ENCODE measurements around the gene BTN2A1.
"Not testable (repeated sequence)": the region's sequence is repeated elsewhere in the genome, so short reads cannot be mapped to it uniquely, and the experiment has no call there.

The BTN2A1 gene

GRCh38 chr6:26493258-26493657, 35.5 kb downstream of the BTN2A1 start:
- DNase-seq: no peak

DNA sequence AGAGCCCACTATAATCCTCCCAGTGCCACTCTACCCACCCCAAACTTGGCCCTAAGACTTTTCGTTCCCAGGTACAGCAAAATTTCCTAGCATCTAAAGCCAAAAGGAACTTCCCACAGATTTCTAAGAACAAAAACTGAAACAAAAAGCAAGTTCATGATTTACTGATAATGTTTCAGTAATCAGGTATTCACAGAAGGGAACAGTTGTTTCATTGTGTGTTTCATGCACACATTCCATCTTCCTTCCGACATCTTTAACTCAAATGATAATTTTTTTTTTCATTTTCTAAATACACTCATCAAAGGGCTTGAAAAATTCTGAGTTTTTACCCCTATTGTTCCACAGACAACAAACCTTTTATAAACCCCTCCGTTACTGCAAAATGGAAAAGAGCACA, 36.4 kb downstream of the BTN2A1 start:
- DNase-seq: no peak

- DNase-seq: no peak
Observed at GRCh38 chr6:26495281-26495680, 37.5 kb downstream of the BTN2A1 start.

DNA sequence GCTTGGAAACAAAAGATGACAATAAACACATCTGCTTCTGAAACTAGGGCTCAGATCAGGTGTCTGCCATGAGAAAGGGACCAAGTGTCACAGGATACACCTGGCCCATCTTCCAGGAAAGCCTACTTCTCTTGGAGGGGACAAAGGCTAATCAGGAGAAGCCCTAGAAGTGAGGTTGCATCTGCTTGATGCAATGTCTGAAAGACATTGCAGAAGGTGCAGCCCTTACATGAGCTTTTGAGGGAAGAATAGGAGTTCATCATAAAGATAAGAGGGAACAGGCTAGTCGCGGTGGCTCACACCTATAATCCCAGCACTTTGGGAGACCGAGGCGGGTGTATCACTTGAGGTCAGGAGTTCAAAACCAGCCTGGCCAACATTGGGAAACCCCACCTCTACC, 39.9 kb downstream of the BTN2A1 start:
- DNase-seq: no peak

GRCh38 chr6:26500102-26500501, 42.3 kb downstream of the BTN2A1 start, which contains the start of gene BTN1A1:
BTN1A1 (plus strand) TSS chr6:26500303; CDS start chr6:26501287, 984 bp downstream.
- DNase-seq: no peak

- peak in 3 of 56 donors; percentile 1 to 3 (median 1) for DNase-seq
Observed at GRCh38 chr6:26501482-26501986, 43.8 kb downstream of the BTN2A1 start.

GRCh38 chr6:26502165-26502564, 44.4 kb downstream of the BTN2A1 start:
- no peak for DNase-seq

- DNase-seq: no peak
Observed at GRCh38 chr6:26502626-26503025, 44.9 kb downstream of the BTN2A1 start.

GRCh38 chr6:26507658-26508057, 49.9 kb downstream of the BTN2A1 start:
- no peak for DNase-seq

GRCh38 chr6:26511033-26511432, 53.3 kb downstream of the BTN2A1 start:
- not testable (repeated sequence) for DNase-seq

DNA sequence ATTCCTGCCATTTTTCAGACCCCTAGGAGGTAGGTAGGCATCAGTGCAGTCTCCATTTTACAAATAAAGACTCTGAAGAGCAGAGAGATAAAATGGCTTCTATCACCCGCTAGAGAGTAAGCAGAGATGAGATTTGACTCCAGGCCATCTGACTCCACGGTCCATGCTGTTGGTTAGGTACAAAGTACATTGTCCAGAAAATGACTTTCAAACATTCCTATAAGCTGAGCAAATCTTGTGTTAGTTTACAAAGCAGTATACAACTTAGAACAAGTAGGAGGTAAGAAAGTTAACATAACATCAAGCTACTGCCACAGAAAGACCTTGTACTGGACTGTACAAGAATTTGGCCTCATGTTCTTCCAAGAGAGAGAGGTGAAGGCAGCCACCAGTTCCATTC, 57.2 kb downstream of the BTN2A1 start:
- no peak for DNase-seq

DNA sequence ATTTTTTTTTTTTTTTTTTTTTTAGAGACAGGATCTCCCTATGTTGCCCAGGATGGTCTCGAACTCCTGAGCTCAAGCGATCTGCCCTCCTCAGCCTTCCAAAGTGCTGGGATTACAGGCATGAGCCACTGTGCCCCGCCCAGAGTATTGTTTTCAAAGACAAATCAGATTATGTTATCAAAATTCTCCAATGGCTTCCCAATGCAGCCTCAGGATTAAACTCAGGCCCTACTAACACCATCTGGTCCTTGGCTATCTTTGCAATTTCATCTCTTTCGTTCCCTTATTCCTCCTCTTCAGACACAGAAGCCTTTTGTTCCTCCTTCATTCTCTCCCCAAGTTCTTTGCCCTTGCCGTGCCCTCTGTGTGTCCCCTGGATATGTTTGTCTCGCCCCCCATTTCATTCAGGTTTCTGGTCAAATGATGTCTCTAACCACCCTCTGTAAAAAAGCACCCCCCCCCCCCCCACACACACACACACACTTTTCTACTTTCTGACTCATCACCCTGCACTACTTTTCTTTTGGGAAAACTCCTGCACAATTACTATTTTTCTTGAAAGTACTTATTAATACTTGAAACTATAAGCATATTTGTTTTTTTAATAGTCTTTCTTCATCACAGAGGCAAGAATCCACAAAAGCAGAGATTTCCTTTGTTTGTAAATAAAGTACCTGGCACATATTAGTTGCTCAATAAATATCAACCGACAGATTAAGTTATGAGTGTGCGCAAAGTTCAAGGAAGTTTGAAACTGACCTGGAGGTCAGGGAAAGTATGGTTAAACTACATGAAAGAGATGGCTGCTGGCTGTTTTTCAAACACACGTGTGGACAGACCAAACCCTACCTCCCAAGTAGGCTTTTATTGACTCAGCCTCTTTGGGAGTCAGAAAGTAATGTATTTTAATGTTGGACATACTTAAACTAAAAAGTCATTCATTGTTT, 59.0 kb downstream of the BTN2A1 start:
- DNase-seq: no peak
